CD14-positive monocyte (primary cell): Measurements from ENCODE around the gene PIP5K1B. TPM values are rescaled to one million over a fixed set of nuclear protein-coding genes. Genes with fewer than 3 reads are reported as not detected.

ENCODE experiments used
- DNase-seq, 3 donors: peaks; one replicate each; pipeline ENCODE4 v3.0.0-alpha.2; 2011 to 2022
- H2AFZ ChIP-seq: 2 replicates; pipeline ENCODE4 v1.6.0; 2012; ENCODE audit warnings: mild to moderate bottlenecking, low read depth, low read length, inconsistent platforms; ENCODE audit not compliant: insufficient read depth, poor library complexity, severe bottlenecking
- H3K27ac ChIP-seq, 2 donors: 1 replicate in 1 of 2; 2 replicates in 1 of 2; pipeline ENCODE4 v1.5.1; 2012 to 2013; ENCODE audit warnings: low read length in 2 of 2, control low read depth in 1 of 2, inconsistent platforms in 1 of 2, low read depth in 1 of 2, mild to moderate bottlenecking in 1 of 2
- H3K27me3 ChIP-seq, 2 donors: one replicate each; pipeline versions ENCODE4 v1.6.0 to v1.6.1; 2011 to 2013; ENCODE audit warnings: low read length in 2 of 2; ENCODE audit not compliant: control insufficient read depth in 2 of 2, insufficient read depth in 2 of 2
- H3K36me3 ChIP-seq, 2 donors: replicated peaks in 1 of 2; 1 replicate in 1 of 2; 2 replicates in 1 of 2; pipeline versions ENCODE4 v1.5.1 to v1.6.1; 2012 to 2013; ENCODE audit warnings: low read length in 2 of 2, control low read depth in 1 of 2, inconsistent platforms in 1 of 2, mild to moderate bottlenecking in 1 of 2; ENCODE audit not compliant: insufficient read depth in 2 of 2, control insufficient read depth in 1 of 2
- H3K4me1 ChIP-seq, 2 donors: 1 replicate in 1 of 2; 2 replicates in 1 of 2; pipeline versions ENCODE4 v1.5.1 to v1.6.1; 2012 to 2013; ENCODE audit warnings: low read length in 2 of 2, control low read depth in 1 of 2, inconsistent platforms in 1 of 2, mild to moderate bottlenecking in 1 of 2, moderate library complexity in 1 of 2; ENCODE audit not compliant: insufficient read depth in 2 of 2, control insufficient read depth in 1 of 2
- H3K4me2 ChIP-seq: replicated peaks from 2 replicates; pipeline ENCODE3; 2012; ENCODE audit warnings: low read length, moderate library complexity, mild to moderate bottlenecking; ENCODE audit not compliant: poor library complexity, severe bottlenecking; ENCODE audit errors: extremely low read depth
- H3K4me3 ChIP-seq, 3 experiments: fragments of 200-600 bp in 1 of 3; sonication (generic) in 1 of 3; replicated peaks in 1 of 3; 1 replicate in 2 of 3; 2 replicates in 1 of 3; pipeline ENCODE4 v1.5.1; 2011 to 2013; ENCODE audit warnings: low read length in 3 of 3, mild to moderate bottlenecking in 3 of 3, control low read depth in 2 of 3, low read depth in 2 of 3, inconsistent platforms in 1 of 3, moderate library complexity in 1 of 3
- H3K79me2 ChIP-seq: 2 replicates; pipeline ENCODE4 v1.6.0; 2012; ENCODE audit warnings: mild to moderate bottlenecking, control low read depth, inconsistent platforms, low read length, moderate library complexity; ENCODE audit not compliant: insufficient read depth
- H3K9ac ChIP-seq: 2 replicates; pipeline ENCODE4 v1.6.0; 2017; ENCODE audit warnings: low read length, mild to moderate bottlenecking; ENCODE audit not compliant: insufficient read depth, poor library complexity, severe bottlenecking
- H3K9me3 ChIP-seq, 2 donors: replicated peaks in 1 of 2; 1 replicate in 1 of 2; 2 replicates in 1 of 2; pipeline versions ENCODE4 v1.5.1 to v1.6.1; 2012 to 2013; ENCODE audit warnings: low read length in 2 of 2, control low read depth in 1 of 2; ENCODE audit not compliant: control insufficient read depth in 1 of 2, insufficient read depth in 1 of 2
- H4K20me1 ChIP-seq: 2 replicates; pipeline ENCODE4 v1.6.0; 2012; ENCODE audit warnings: mild to moderate bottlenecking, low read length, control low read depth, moderate library complexity; ENCODE audit not compliant: insufficient read depth
- H3K27ac Mint-ChIP-seq, 7 donors: one replicate each; pipeline ENCODE4 v1.8.0; 2020; ENCODE audit warnings: mild to moderate bottlenecking in 7 of 7, mixed read lengths in 7 of 7, moderate library complexity in 6 of 7, inconsistent platforms in 2 of 7
- H3K27me3 Mint-ChIP-seq, 3 donors: one replicate each; pipeline ENCODE4 v1.8.0; 2021 to 2022; ENCODE audit warnings: low read depth in 3 of 3, mild to moderate bottlenecking in 3 of 3, mixed read lengths in 3 of 3, moderate library complexity in 3 of 3, inconsistent platforms in 1 of 3
- H3K36me3 Mint-ChIP-seq, 2 donors: one replicate each; pipeline ENCODE4 v1.8.0; 2020; ENCODE audit warnings: mixed read lengths in 2 of 2, inconsistent platforms in 1 of 2, mild to moderate bottlenecking in 1 of 2
- H3K4me1 Mint-ChIP-seq: one replicate; pipeline ENCODE4 v1.8.0; 2020; ENCODE audit warnings: mild to moderate bottlenecking, mixed read lengths
- H3K4me3 Mint-ChIP-seq, 2 donors: one replicate each; pipeline ENCODE4 v1.8.0; 2020; ENCODE audit warnings: mild to moderate bottlenecking in 2 of 2, mixed read lengths in 2 of 2, moderate library complexity in 1 of 2
- H3K9me3 Mint-ChIP-seq, 7 donors: one replicate each; pipeline ENCODE4 v1.8.0; 2020 to 2022; ENCODE audit warnings: mixed read lengths in 7 of 7, mild to moderate bottlenecking in 6 of 7, moderate library complexity in 6 of 7, inconsistent platforms in 2 of 7
- CTCF ChIP-seq: fragments of 200-600 bp; IDR thresholded peaks from one replicate; pipeline ENCODE4 v1.8.0; 2022; ENCODE audit warnings: antibody characterized with exemption, mild to moderate bottlenecking
- WGBS: methylation state at CpG from one replicate; pipeline ENCODE4 v1.1.5; 2013; ENCODE audit warnings: missing lambda C conversion rate; ENCODE audit not compliant: insufficient coverage; 5-methylcytosine and 5-hydroxymethylcytosine counted together
- intact Hi-C, 2 donors: fragments of 100-400 bp; cut with micrococcal nuclease; formaldehyde crosslinking; loops; one replicate each; pipeline versions ENCODE4 v1.15.0 to v1.15.1; 2023
- polyA plus RNA-seq, 3 donors: library from polyadenylated mRNA; depleted of rRNA in 1 of 3; unstranded in 2 of 3; stranded (reverse) in 1 of 3; fragments of 300-500 nt in 2 of 3; fragments of >200 nt in 1 of 3; fragmentation: Illumina TruSeq in 2 of 3; gene quantifications; 1 replicate in 2 of 3; 2 replicates in 1 of 3; pipeline ENCODE4 v1.2.3, GENCODE V29; 2012 to 2021

PIP5K1B gene
- polyA plus RNA-seq, 3 donors = 0.18 to 4.1 (median 0.87) TPM

- peaks cover 21 to 29% of the 10 kb centered on the region in 2 donors for H3K4me1 ChIP-seq
- Mint-ChIP-seq H3K9me3 (no peaks in the 10 kb centered on the region), H3K27me3 (no peaks in the 10 kb centered on the region), H3K27ac (no peak overlapping the region), H3K4me3 (no peak overlapping the region), H3K4me1 (peaks cover 7% of the 10 kb centered on the region), H3K36me3 (peaks cover 7 to 12% of the 10 kb centered on the region in 2 donors)
- peaks cover 3 to 28% of the 10 kb centered on the region in 2 donors for H3K36me3 ChIP-seq
- 100% methylated on average over 1 of the region's 2 CpGs for WGBS
- no peak for DNase-seq
- intact Hi-C loops = loop anchor here in 1 of 2 donors (10.0 kb wide), 1 partner anchor 81 kb away; the partner anchor contains the start of gene PIP5K1B
- TF ChIP-seq CTCF = no peak
- H3K79me2 ChIP-seq = peaks cover 27% of the 10 kb centered on the region
- no peaks in the 10 kb centered on the region for H3K9me3 ChIP-seq
- H4K20me1 ChIP-seq = peaks cover 13% of the 10 kb centered on the region
- H3K4me3 ChIP-seq = no peak overlapping the region
- no peak overlapping the region for H2AFZ ChIP-seq
- H3K27me3 ChIP-seq = no peaks in the 10 kb centered on the region
- no peak overlapping the region for H3K9ac ChIP-seq
- H3K4me2 ChIP-seq = no peak overlapping the region
- no peak overlapping the region for H3K27ac ChIP-seq
These were observed 80.9 kb downstream of the PIP5K1B start for GRCh38 chr9:68785965-68786364.

- Histone ChIP-seq H3K4me1 (no peaks in the 10 kb centered on the region), H4K20me1 (peaks cover under 1% of the 10 kb centered on the region), H3K36me3 (peaks cover 3 to 24% of the 10 kb centered on the region in 2 donors), H3K9ac (no peak overlapping the region), H3K4me2 (no peak overlapping the region), H3K27ac (no peak overlapping the region), H3K79me2 (no peaks in the 10 kb centered on the region), H3K27me3 (no peaks in the 10 kb centered on the region), H3K4me3 (no peak overlapping the region), H3K9me3 (no peaks in the 10 kb centered on the region), H2AFZ (no peak overlapping the region)
- H3K9me3 Mint-ChIP-seq = no peaks in the 10 kb centered on the region
- TF ChIP-seq CTCF = no peak
- no peak overlapping the region for H3K27ac Mint-ChIP-seq
- WGBS = 92% methylated on average over 3 of the region's 3 CpGs
- H3K27me3 Mint-ChIP-seq = no peaks in the 10 kb centered on the region
- intact Hi-C loops = no loop called here
- no peaks in the 10 kb centered on the region for H3K4me1 Mint-ChIP-seq
- H3K36me3 Mint-ChIP-seq = peaks cover 7 to 12% of the 10 kb centered on the region in 2 donors
- H3K4me3 Mint-ChIP-seq = no peak overlapping the region
- no peak for DNase-seq
These were observed 86.1 kb downstream of the PIP5K1B start for GRCh38 chr9:68791169-68791568.
